ENCODE measurements around the gene DOCK2. TPM values are rescaled to one million over a fixed set of nuclear protein-coding genes. Genes with fewer than 3 reads are reported as not detected.
A peak's percentile ranks its signal among the peaks of the same experiment; 100 is the strongest.

DOCK2 gene
- total RNA-seq: 0.62 and 4.8 TPM in 2 replicates
- polyA plus RNA-seq: 0.37 and 0.62 TPM in 2 replicates
- 0.61 and 0.63 TPM in 2 replicates for polyA plus RNA-seq (2011; cell fraction: cytosol; rRNA removed)
- polyA plus RNA-seq (2011; cell fraction: nucleus; rRNA removed): 1.1 and 2.2 TPM in 2 replicates
- polyA plus RNA-seq (2012): 0.86 and 1.5 TPM in 2 replicates
- polyA minus RNA-seq: 1.00 and 2.7 TPM in 2 replicates
- not detected for polyA minus RNA-seq (2011; cell fraction: cytosol; rRNA and poly(A)+ RNA removed)
- polyA minus RNA-seq (2011; cell fraction: nucleus; rRNA and poly(A)+ RNA removed): 2.3 and 4.5 TPM in 2 replicates
- Bru-seq, nascent RNA: percentile 28 among the genes with signal in this experiment
- BruChase-seq, experiment 1, labeled RNA remaining after a 6-hour chase: percentile 17 among the genes with signal in this experiment
- percentile 22 among the genes with signal in this experiment for BruChase-seq, experiment 2, labeled RNA remaining after a 2-hour chase
- long read RNA-seq, partial matches to known transcripts: 0 of 22 reads
- long read RNA-seq, other reads (novel, unspliced or antisense): 22 of 22 reads

DNA sequence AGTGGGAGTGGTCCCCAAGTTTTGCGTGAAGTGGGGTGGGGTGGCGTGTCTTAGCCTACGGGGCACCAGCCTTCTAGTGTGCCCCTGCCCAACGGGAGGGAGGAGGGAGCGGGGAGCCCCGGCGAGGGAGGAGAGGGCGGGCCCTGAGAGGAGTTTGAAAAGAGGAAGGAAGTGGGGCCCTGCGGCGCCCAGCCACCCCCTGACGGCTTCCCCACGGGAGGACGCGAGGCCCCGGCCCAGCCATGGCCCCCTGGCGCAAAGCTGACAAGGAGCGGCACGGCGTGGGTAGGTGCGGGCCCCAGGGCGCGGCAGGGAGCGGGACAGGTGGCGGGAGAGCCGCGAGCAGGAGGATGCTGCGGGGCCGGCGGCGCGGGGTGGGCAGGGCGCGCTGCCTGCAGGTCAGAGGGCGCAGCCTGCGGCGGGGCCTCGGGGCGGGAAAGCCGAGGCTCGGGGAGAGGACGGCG, at the start of gene DOCK2:
Gene DOCK2, plus strand, starts transcription at position 191 of the 464 bp plus-strand sequence. Its CDS starts 52 bp downstream, at position 243.
- Histone ChIP-seq H3K4me3 (replicated peaks in 1 of 3; ENCODE audit: insufficient read depth in 1 of 3, low read depth in 1 of 3, low read length in 3 of 3) (peak within 1 kb of the TSS in 2 of 3 experiments; percentile 6 to 9), H3K27me3 (ENCODE audit: control insufficient read depth in 2 of 2, insufficient read depth in 2 of 2, low read length in 2 of 2) (no peaks in the 10 kb centered on the region), H3K9me3 (replicated peaks; ENCODE audit: control insufficient read depth, insufficient read depth, low read length) (no peaks in the 10 kb centered on the region), H3K36me3 (ENCODE audit: control insufficient read depth in 2 of 2, extremely low read depth in 1 of 2, insufficient read depth in 2 of 2, low read length in 2 of 2) (no peaks in the 10 kb centered on the region), H2AFZ (ENCODE audit: low read depth, low read length) (peak within 1 kb of the TSS; percentile 95), H4K20me1 (replicated peaks; ENCODE audit: control insufficient read depth, extremely low read depth, insufficient read depth, low read length) (no peaks in the 10 kb centered on the region), H3K4me2 (ENCODE audit: insufficient read depth, low read length) (peak within 1 kb of the TSS; percentile 20), H3K4me1 (ENCODE audit: control insufficient read depth, extremely low read depth, insufficient read depth, low read length) (peaks cover 3% of the 10 kb centered on the region), H3K27ac (ENCODE audit: insufficient read depth, low read depth, low read length) (no peak within 1 kb of the TSS), H3K79me2 (ENCODE audit: control insufficient read depth, insufficient read depth, low read length) (no peaks in the 10 kb centered on the region), H3K9ac (replicated peaks; ENCODE audit: extremely low read depth, insufficient read depth, low read length) (no peak within 1 kb of the TSS), H3K9me1 (replicated peaks; ENCODE audit: control insufficient read depth, extremely low read depth, insufficient read depth, low read length) (no peaks in the 10 kb centered on the region)
- no peak for TF ChIP-seq POLR2AphosphoS5 (IDR thresholded peaks at IDR 0.05; ENCODE audit: insufficient read depth, low read depth, low read length)
- no peak for TF ChIP-seq MYC (IDR thresholded peaks at IDR 0.05; ENCODE audit: low read depth, low read length)
- DNase-seq (ENCODE audit: low read depth, low spot score) (no peak), FAIRE-seq (no peak)
- intact Hi-C loops (cut with micrococcal nuclease): loop anchor here (2.0 kb wide), 1 partner anchor 38 kb away; no protein-coding TSS in a partner anchor
- ChIA-PET CTCF (interaction anchor here (1.4 kb wide), 1 partner anchor 343 kb away, joined by 3 read pairs; the partner anchor contains the start of gene INSYN2B), POLR2A (no interaction called here)
- no TSS peak for BruUV-seq (replicated peaks)
- dilution Hi-C loops (cut with MboI; ENCODE audit: extremely low pct_ligation_motif_present, low sequenced_read_pairs): no loop called here

DNA sequence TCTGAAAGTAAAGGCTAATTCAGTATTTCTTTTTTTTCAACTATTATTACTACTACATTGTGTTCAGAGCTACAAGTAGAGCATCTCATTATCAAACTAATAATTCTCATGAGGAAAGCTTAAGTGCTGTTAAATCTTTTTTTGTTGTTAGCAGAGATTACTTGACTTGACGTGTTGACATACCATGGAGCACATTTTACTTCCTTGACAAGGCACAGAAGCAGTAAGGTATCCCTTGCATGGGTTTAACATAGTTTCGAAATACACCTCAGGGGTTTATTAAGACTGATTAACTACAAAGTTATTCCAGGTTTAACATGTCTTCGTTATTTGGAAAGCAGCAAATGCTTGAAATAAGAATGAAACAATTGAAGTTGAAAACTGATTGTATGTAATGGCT, 46.5 kb upstream of the DOCK2 start:
- intact Hi-C loops (cut with micrococcal nuclease) (loop anchor here (5.0 kb wide), 1 partner anchor 482 kb away; no protein-coding TSS in a partner anchor), dilution Hi-C loops (cut with MboI; ENCODE audit: extremely low pct_ligation_motif_present, low sequenced_read_pairs) (no loop called here)
- H3K4me2 ChIP-seq (ENCODE audit: insufficient read depth, low read length): no peak overlapping the region
- no peak overlapping the region for H3K9ac ChIP-seq (replicated peaks; ENCODE audit: extremely low read depth, insufficient read depth, low read length)
- H3K9me3 ChIP-seq (replicated peaks; ENCODE audit: control insufficient read depth, insufficient read depth, low read length): no peaks in the 10 kb centered on the region
- H3K4me1 ChIP-seq (ENCODE audit: control insufficient read depth, extremely low read depth, insufficient read depth, low read length): peaks cover 8% of the 10 kb centered on the region
- no peaks in the 10 kb centered on the region for H4K20me1 ChIP-seq (replicated peaks; ENCODE audit: control insufficient read depth, extremely low read depth, insufficient read depth, low read length)
- TF ChIP-seq MAX (IDR thresholded peaks at IDR 0.05; ENCODE audit: insufficient read depth, insufficient read length) (no peak), FOS (IDR thresholded peaks at IDR 0.05; ENCODE audit: borderline replicate concordance, insufficient read depth, low read length) (no peak), JUN (IDR thresholded peaks at IDR 0.05; ENCODE audit: borderline replicate concordance, insufficient read depth, insufficient read length, low read depth) (no peak), GATA2 (IDR thresholded peaks at IDR 0.05; ENCODE audit: insufficient read depth, insufficient read length, low read depth, low read length) (no peak), EZH2 (IDR thresholded peaks at IDR 0.05; ENCODE audit: borderline replicate concordance, low read depth, low read length, severe bottlenecking) (no peak), CTCF (IDR thresholded peaks at IDR 0.05; ENCODE audit: extremely low read depth in 1 of 2, insufficient read depth in 1 of 2, low read depth in 1 of 2, low read length in 2 of 2) (no peak), POLR2A (IDR thresholded peaks at IDR 0.05; ENCODE audit: low read depth, low read length) (no peak), POLR2AphosphoS5 (IDR thresholded peaks at IDR 0.05; ENCODE audit: insufficient read depth, low read depth, low read length) (no peak), MYC (IDR thresholded peaks at IDR 0.05; ENCODE audit: low read depth, low read length) (no peak)
- no peaks in the 10 kb centered on the region for H3K27me3 ChIP-seq (ENCODE audit: control insufficient read depth in 2 of 2, insufficient read depth in 2 of 2, low read length in 2 of 2)
- CTCF ChIA-PET: interaction anchor here (1.2 kb wide), 1 partner anchor 20 kb away, joined by 3 read pairs; no protein-coding TSS in a partner anchor
- FAIRE-seq (no peak), DNase-seq (ENCODE audit: low read depth, low spot score) (no peak)
- POLR2A ChIA-PET: no interaction called here
- H3K4me3 ChIP-seq (replicated peaks in 1 of 3; ENCODE audit: insufficient read depth in 1 of 3, low read depth in 1 of 3, low read length in 3 of 3): no peak overlapping the region
- BruUV-seq (replicated peaks): no TSS peak
- H3K9me1 ChIP-seq (replicated peaks; ENCODE audit: control insufficient read depth, extremely low read depth, insufficient read depth, low read length): no peaks in the 10 kb centered on the region
- H2AFZ ChIP-seq (ENCODE audit: low read depth, low read length): no peak overlapping the region
- H3K36me3 ChIP-seq (ENCODE audit: control insufficient read depth in 2 of 2, extremely low read depth in 1 of 2, insufficient read depth in 2 of 2, low read length in 2 of 2): peaks cover 0 to 22% of the 10 kb centered on the region in 2 experiments
- H3K27ac ChIP-seq (ENCODE audit: insufficient read depth, low read depth, low read length): no peak overlapping the region
- H3K79me2 ChIP-seq (ENCODE audit: control insufficient read depth, insufficient read depth, low read length): peaks cover 38% of the 10 kb centered on the region
